Smooth muscle cell of the pulmonary artery (primary cell): ENCODE results near the gene SPINK7. TPM values are rescaled to one million over a fixed set of nuclear protein-coding genes. Genes with fewer than 3 reads are reported as not detected.

Experiments used
- total RNA-seq: library from RNA; depleted of rRNA; stranded (reverse); fragments of >200 nt; gene quantifications from 2 replicates; pipeline ENCODE4 v1.2.3, GENCODE V29; 2014

Gene SPINK7
- not detected in 2 replicates for total RNA-seq

DNA sequence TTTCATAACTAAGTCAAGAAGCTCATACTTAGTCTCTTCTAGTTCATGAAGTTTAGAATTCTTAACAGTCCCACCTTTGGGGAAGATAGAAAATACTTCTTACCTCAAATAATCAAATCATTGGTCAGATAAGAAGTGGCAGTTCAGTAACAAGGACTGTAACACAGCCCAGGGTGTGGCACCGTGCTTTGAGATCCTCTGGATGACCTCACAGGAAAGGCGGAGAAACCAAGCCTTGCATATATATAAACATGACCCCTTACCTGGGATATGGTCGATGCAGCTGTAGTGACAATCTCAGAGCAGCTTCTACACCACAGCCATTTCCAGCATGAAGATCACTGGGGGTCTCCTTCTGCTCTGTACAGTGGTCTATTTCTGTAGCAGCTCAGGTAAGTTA lies at the start of gene SPINK7:
Gene SPINK7, plus strand, starts transcription at position 271 of the 400 bp plus-strand sequence. Its CDS starts 61 bp downstream, at position 332.

DNA sequence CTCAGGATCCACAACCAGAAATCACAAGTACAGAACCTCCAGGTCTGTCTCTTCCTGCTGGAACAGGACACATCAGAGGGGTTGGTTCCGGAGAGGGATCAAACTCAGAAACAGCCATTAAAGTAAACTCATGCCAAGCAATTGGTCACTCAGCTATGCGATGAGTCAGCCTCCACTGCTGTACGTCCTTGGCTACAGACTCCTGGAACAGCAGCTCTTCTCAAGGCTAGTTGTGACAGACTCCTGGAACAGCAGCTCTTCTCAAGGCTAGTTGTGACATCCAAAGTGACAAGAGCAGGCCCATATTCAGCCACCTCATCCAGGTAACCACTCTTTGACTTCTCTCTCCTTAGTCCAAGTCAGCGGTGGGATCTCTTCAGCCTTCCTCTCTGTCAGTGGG lies 43.7 kb upstream of the SPINK7 start, which contains the start of gene SPINK13:
Gene SPINK13, plus strand, starts transcription at position 229 of the 400 bp plus-strand sequence. CDS start 1,279 bp downstream, outside the sequence.

DNA sequence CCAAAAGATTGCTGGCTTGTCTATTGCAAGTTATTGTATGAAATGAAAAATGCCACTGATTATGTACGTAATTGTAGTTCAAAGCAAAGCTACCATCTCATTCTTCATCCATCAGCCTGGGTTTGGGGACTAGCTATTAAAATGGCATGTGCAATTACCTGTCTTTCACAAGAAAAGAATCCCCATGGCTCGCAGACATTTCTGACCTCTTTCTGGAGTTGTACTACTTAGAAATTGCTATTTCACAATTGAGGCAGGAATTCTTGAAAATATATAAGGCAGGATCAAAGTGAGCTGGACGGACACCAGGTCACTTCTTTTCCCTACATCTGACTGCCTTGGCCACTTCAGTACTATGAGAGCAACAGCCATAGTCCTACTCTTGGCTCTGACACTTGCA lies 23.0 kb downstream of the SPINK7 start, which contains the start of gene SPINK9:
Gene SPINK9, plus strand, starts transcription at position 301 of the 400 bp plus-strand sequence. Its CDS starts 55 bp downstream, at position 356.

Other genes with a start within 250 kb of the SPINK7 start
- not detected in 2 replicates for gene SPINK5, start 248.4 kb upstream of the SPINK7 start, total RNA-seq
- not detected in 2 replicates for gene SPINK14, start 143.9 kb upstream of the SPINK7 start, total RNA-seq
- gene SPINK6, start 109.4 kb upstream of the SPINK7 start, total RNA-seq: not detected in 2 replicates
- not detected in 2 replicates for gene MARCOL, start 73.9 kb upstream of the SPINK7 start, total RNA-seq
- not detected in 2 replicates for gene SPINK13, start 43.6 kb upstream of the SPINK7 start, total RNA-seq
- gene SPINK9, start 23.1 kb downstream of the SPINK7 start, total RNA-seq: not detected in 2 replicates
- 59.7 and 69.2 TPM in 2 replicates for gene FBXO38, start 71.5 kb downstream of the SPINK7 start, total RNA-seq